Stimulated activated CD4-positive, alpha-beta T cell treated with anti-CD3 and anti-CD28 coated beads, Interleukin-4, amount 100 ng/mL, for 48 hours (primary cell): ENCODE measurements around the gene ANO10.
"Not testable (repeated sequence)": the region's sequence is repeated elsewhere in the genome, so short reads cannot be mapped to it uniquely, and the experiment has no call there.

ENCODE experiments used
- DNase-seq, 2 donors: peaks; one replicate each; pipeline ENCODE4 v3.0.0-alpha.2; 2020; ENCODE audit warnings: low read depth in 2 of 2

ANO10 gene

GRCh38 chr3:43629257-43629656 is 7.4 kb upstream of the ANO10 start:
- DNase-seq: no peak

- DNase-seq: no peak
Measured at GRCh38 chr3:43627360-43627759, 5.5 kb upstream of the ANO10 start.

GRCh38 chr3:43624619-43625305 is 3.0 kb upstream of the ANO10 start:
- DNase-seq: no peak

- DNase-seq: no peak
Measured at GRCh38 chr3:43620831-43621655, 768 bp downstream of the ANO10 start.

- no peak for DNase-seq
Measured at GRCh38 chr3:43619588-43619987, 2.2 kb downstream of the ANO10 start.

- DNase-seq: no peak
Measured at GRCh38 chr3:43618142-43618541, 3.7 kb downstream of the ANO10 start.

- no peak for DNase-seq
Measured at GRCh38 chr3:43616034-43616433, 5.8 kb downstream of the ANO10 start.

GRCh38 chr3:43615133-43615532 is 6.7 kb downstream of the ANO10 start:
- no peak for DNase-seq

GRCh38 chr3:43613976-43614375 is 7.8 kb downstream of the ANO10 start:
- DNase-seq: no peak

GRCh38 chr3:43612419-43612818 is 9.4 kb downstream of the ANO10 start:
- DNase-seq: no peak

- DNase-seq: no peak
Measured at GRCh38 chr3:43609406-43609805, 12.4 kb downstream of the ANO10 start.

GRCh38 chr3:43608751-43609150 is 13.1 kb downstream of the ANO10 start:
- no peak for DNase-seq

GRCh38 chr3:43606284-43606683 is 15.5 kb downstream of the ANO10 start:
- no peak for DNase-seq

GRCh38 chr3:43599959-43600358 is 21.9 kb downstream of the ANO10 start:
- not testable (repeated sequence) for DNase-seq

GRCh38 chr3:43597961-43598360 is 23.9 kb downstream of the ANO10 start:
- no peak for DNase-seq

- not testable (repeated sequence) for DNase-seq
Measured at GRCh38 chr3:43596178-43596577, 25.6 kb downstream of the ANO10 start.

- not testable (repeated sequence) for DNase-seq
Measured at GRCh38 chr3:43595280-43595679, 26.5 kb downstream of the ANO10 start.

GRCh38 chr3:43593588-43593987 is 28.2 kb downstream of the ANO10 start:
- not testable (repeated sequence) for DNase-seq

GRCh38 chr3:43591866-43592265 is 29.9 kb downstream of the ANO10 start:
- DNase-seq: not testable (repeated sequence)

GRCh38 chr3:43587303-43587702 is 34.5 kb downstream of the ANO10 start:
- DNase-seq: no peak

- no peak for DNase-seq
Measured at GRCh38 chr3:43584043-43584826, 37.6 kb downstream of the ANO10 start.

- DNase-seq: no peak
Measured at GRCh38 chr3:43583481-43583880, 38.3 kb downstream of the ANO10 start.
